ENCODE results near the gene RPP25.

Gene RPP25

GRCh38 chr15:74956648-74957475 is at the start of gene RPP25:
Gene RPP25, minus strand, starts transcription at chr15:74956772. Its CDS starts 189 bp downstream, at chr15:74956583.
- DNase-seq (ENCODE audit: low spot score), result peak; percentile 74

GRCh38 chr15:75002398-75002797 is 45.8 kb upstream of the RPP25 start:
- no peak for DNase-seq (ENCODE audit: low spot score)

- DNase-seq (ENCODE audit: low spot score), result no peak
Observed at GRCh38 chr15:75001310-75001709, 44.7 kb upstream of the RPP25 start.

GRCh38 chr15:74997543-74997942 is 41.0 kb upstream of the RPP25 start:
- no peak for DNase-seq (ENCODE audit: low spot score)

- DNase-seq (ENCODE audit: low spot score), result no peak
Observed at GRCh38 chr15:74997141-74997540, 40.6 kb upstream of the RPP25 start.

- DNase-seq (ENCODE audit: low spot score), result no peak
Observed at GRCh38 chr15:74995779-74996765, 39.5 kb upstream of the RPP25 start.

- DNase-seq (ENCODE audit: low spot score), result peak; percentile 95
Observed at GRCh38 chr15:74995182-74995778, 38.7 kb upstream of the RPP25 start, which contains the start of gene SCAMP5. Gene SCAMP5, plus strand, starts transcription at chr15:74995563. Its CDS starts 16,277 bp downstream, at chr15:75011840.

GRCh38 chr15:74994685-74995084 is 38.1 kb upstream of the RPP25 start:
- DNase-seq (ENCODE audit: low spot score), result no peak

- no peak for DNase-seq (ENCODE audit: low spot score)
Observed at GRCh38 chr15:74994236-74994635, 37.7 kb upstream of the RPP25 start.

- DNase-seq (ENCODE audit: low spot score), result no peak
Observed at GRCh38 chr15:74992619-74993018, 36.0 kb upstream of the RPP25 start.

- DNase-seq (ENCODE audit: low spot score), result no peak
Observed at GRCh38 chr15:74989527-74989926, 33.0 kb upstream of the RPP25 start.

- peak; percentile 36 for DNase-seq (ENCODE audit: low spot score)
Observed at GRCh38 chr15:74988007-74988800, 31.6 kb upstream of the RPP25 start.

- peak; percentile 80 for DNase-seq (ENCODE audit: low spot score)
Observed at GRCh38 chr15:74983725-74984231, 27.2 kb upstream of the RPP25 start.

- DNase-seq (ENCODE audit: low spot score), result no peak
Observed at GRCh38 chr15:74982183-74982582, 25.6 kb upstream of the RPP25 start.

GRCh38 chr15:74978503-74978902 is 21.9 kb upstream of the RPP25 start:
- DNase-seq (ENCODE audit: low spot score), result peak; percentile 51

- no peak for DNase-seq (ENCODE audit: low spot score)
Observed at GRCh38 chr15:74978077-74978476, 21.5 kb upstream of the RPP25 start.

GRCh38 chr15:74977599-74977998 is 21.0 kb upstream of the RPP25 start:
- peak; percentile 72 for DNase-seq (ENCODE audit: low spot score)

- no peak for DNase-seq (ENCODE audit: low spot score)
Observed at GRCh38 chr15:74976159-74976558, 19.6 kb upstream of the RPP25 start.

GRCh38 chr15:74967670-74968069 is 11.1 kb upstream of the RPP25 start:
- no peak for DNase-seq (ENCODE audit: low spot score)

- no peak for DNase-seq (ENCODE audit: low spot score)
Observed at GRCh38 chr15:74964794-74965193, 8.2 kb upstream of the RPP25 start.

GRCh38 chr15:74963213-74963612 is 6.6 kb upstream of the RPP25 start:
- no peak for DNase-seq (ENCODE audit: low spot score)
